Tibial artery (tissue), 4 donors: ENCODE data around the gene AK8.

Source experiments
- DNase-seq, 2 donors: peaks; one replicate each; pipeline ENCODE4 v3.0.0-alpha.2; 2019
- H3K27ac ChIP-seq, 2 donors: fragments of 200-600 bp; sonication (generic) in 1 of 2; 1 replicate in 1 of 2; 2 replicates in 1 of 2; pipeline ENCODE4 v1.5.1; 2018 to 2019; ENCODE audit warnings: mild to moderate bottlenecking in 1 of 2
- H3K27me3 ChIP-seq, 2 donors: fragments of 200-600 bp; sonication (generic) in 1 of 2; one replicate each; pipeline versions ENCODE4 v1.5.1 to v1.6.0; 2016 to 2019
- H3K36me3 ChIP-seq, 3 donors: fragments of 200-600 bp; sonication (generic) in 2 of 3; one replicate each; pipeline ENCODE4 v1.5.1; 2016 to 2019; ENCODE audit warnings: mild to moderate bottlenecking in 2 of 3
- H3K4me1 ChIP-seq, 4 donors: fragments of 200-600 bp; sonication (generic) in 2 of 4; 1 replicate in 3 of 4; 2 replicates in 1 of 4; pipeline ENCODE4 v1.5.1; 2016 to 2019
- H3K4me3 ChIP-seq, 2 donors: fragments of 200-600 bp; sonication (generic) in 1 of 2; 1 replicate in 1 of 2; 2 replicates in 1 of 2; pipeline ENCODE4 v1.5.1; 2018 to 2019; ENCODE audit warnings: mild to moderate bottlenecking in 2 of 2
- H3K9me3 ChIP-seq, 3 donors: fragments of 200-600 bp; sonication (generic) in 1 of 3; one replicate each; pipeline ENCODE4 v1.5.1; 2016 to 2019
- CTCF ChIP-seq, 2 experiments: fragments of 200-600 bp in 1 of 2; fragments of 450-650 bp in 1 of 2; IDR thresholded peaks; one replicate each; pipeline ENCODE4 v1.5.1; 2017 to 2019; ENCODE audit warnings: antibody characterized with exemption in 2 of 2, mild to moderate bottlenecking in 1 of 2, moderate library complexity in 1 of 2
- intact Hi-C: fragments of 100-400 bp; cut with DNase I; formaldehyde crosslinking; loops from one replicate; pipeline ENCODE4 v1.15.0; 2023; ENCODE audit warnings: low total_unique reads

Gene AK8

DNA sequence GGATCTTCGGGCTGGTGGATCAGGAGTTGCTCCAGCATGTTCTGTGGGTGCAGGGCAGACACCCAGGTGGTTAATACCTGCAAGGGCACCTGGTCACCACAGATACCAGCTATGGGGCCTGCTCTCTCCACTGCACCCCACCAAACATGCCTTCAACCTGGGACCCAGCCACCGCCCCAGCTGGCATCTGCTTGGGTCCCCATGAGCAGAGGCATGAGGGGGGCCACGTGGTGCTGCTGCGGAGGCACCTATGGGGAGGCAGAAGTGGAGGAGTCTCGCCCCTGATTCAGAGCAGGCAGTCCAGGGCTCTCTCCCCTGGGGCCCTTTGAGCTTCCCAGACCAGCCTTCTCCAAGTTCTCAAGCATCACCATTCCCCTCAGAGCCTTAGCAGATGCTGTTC is 2.9 kb downstream of the AK8 start:
- intact Hi-C loops, result loop anchor here (10.0 kb wide), 2 partner anchors 70 to 200 kb away; partner anchors contain the start of genes GTF3C4 and TSC1
- Histone ChIP-seq H3K9me3 (no peaks in the 10 kb centered on the region), H3K27me3 (no peaks in the 10 kb centered on the region), H3K27ac (no peak overlapping the region), H3K4me3 (no peak overlapping the region), H3K4me1 (peaks cover 0 to 32% (median 16%) of the 10 kb centered on the region in 4 donors), H3K36me3 (no peaks in the 10 kb centered on the region)
- DNase-seq, result no peak
- no peak for TF ChIP-seq CTCF (IDR thresholded peaks at IDR 0.05)

DNA sequence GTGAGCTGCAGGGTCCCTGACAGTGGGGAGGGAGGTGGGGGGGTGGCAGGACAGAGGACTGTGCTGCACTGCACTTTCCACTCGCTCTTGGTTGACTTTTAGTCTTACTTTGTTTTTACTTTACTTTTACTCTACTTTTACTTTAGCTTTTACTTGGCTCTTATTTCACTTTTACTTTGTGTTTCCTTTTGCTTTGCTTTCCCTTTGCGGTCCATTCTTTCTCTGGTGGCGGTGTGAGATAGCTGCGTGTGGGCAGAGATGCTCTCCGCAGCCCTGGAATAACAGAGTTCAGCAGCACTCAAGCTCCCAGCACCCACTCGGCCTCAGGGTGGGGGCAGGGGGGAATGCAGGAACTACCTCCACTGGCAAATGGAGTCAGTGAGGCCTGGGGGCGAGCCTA is 4.7 kb downstream of the AK8 start:
- H3K36me3 ChIP-seq, result no peaks in the 10 kb centered on the region
- intact Hi-C loops, result loop anchor here (10.0 kb wide), 2 partner anchors 71 to 199 kb away; partner anchors contain the start of genes GTF3C4 and TSC1
- H3K4me1 ChIP-seq, result peaks cover 0 to 28% (median 14%) of the 10 kb centered on the region in 4 donors
- H3K27me3 ChIP-seq, result no peaks in the 10 kb centered on the region
- H3K4me3 ChIP-seq, result no peak overlapping the region
- no peak for DNase-seq
- H3K9me3 ChIP-seq, result no peaks in the 10 kb centered on the region
- TF ChIP-seq CTCF (IDR thresholded peaks at IDR 0.05), result no peak
- no peak overlapping the region for H3K27ac ChIP-seq

- Histone ChIP-seq H3K9me3 (no peaks in the 10 kb centered on the region), H3K36me3 (no peaks in the 10 kb centered on the region), H3K27ac (no peak overlapping the region), H3K27me3 (no peaks in the 10 kb centered on the region), H3K4me3 (no peak overlapping the region), H3K4me1 (peaks cover 0 to 20% (median 6%) of the 10 kb centered on the region in 4 donors)
- DNase-seq, result no peak
- TF ChIP-seq CTCF (IDR thresholded peaks at IDR 0.05), result no peak
- intact Hi-C loops, result no loop called here
These were observed 8.8 kb downstream of the AK8 start for GRCh38 chr9:132869266-132869665.

- intact Hi-C loops, result no loop called here
- no peak for TF ChIP-seq CTCF (IDR thresholded peaks at IDR 0.05)
- Histone ChIP-seq H3K4me1 (peaks cover 0 to 17% (median 5%) of the 10 kb centered on the region in 4 donors), H3K27me3 (no peaks in the 10 kb centered on the region), H3K36me3 (no peaks in the 10 kb centered on the region), H3K9me3 (no peaks in the 10 kb centered on the region), H3K4me3 (no peak overlapping the region), H3K27ac (no peak overlapping the region)
- no peak for DNase-seq
These were observed 11.2 kb downstream of the AK8 start for GRCh38 chr9:132866898-132867297.

DNA sequence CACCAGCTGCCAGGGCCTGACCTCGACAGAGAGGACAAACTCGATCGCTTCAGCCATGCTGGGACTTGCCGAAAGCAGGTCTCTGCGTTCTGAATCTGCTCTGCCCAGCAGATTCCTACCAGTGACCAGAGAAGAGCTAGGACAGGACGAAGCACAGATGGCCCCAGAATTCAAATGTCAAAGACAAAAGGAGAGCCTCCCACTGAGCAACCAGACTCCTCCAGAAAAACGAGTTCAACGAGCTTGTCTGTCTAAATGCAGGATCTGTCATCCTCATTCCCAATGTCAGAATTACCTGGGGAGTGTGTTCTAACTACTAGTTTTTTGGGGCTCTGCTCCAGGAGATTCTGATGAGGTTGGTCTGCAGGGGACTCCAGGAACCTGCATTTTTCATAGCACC is 13.4 kb downstream of the AK8 start:
- intact Hi-C loops, result no loop called here
- no peak overlapping the region for H3K27ac ChIP-seq
- no peaks in the 10 kb centered on the region for H3K9me3 ChIP-seq
- no peak overlapping the region for H3K4me3 ChIP-seq
- no peaks in the 10 kb centered on the region for H3K36me3 ChIP-seq
- no peak for DNase-seq
- no peaks in the 10 kb centered on the region for H3K27me3 ChIP-seq
- TF ChIP-seq CTCF (IDR thresholded peaks at IDR 0.05), result no peak
- no peaks in the 10 kb centered on the region for H3K4me1 ChIP-seq

- Histone ChIP-seq H3K4me1 (no peaks in the 10 kb centered on the region), H3K27me3 (no peaks in the 10 kb centered on the region), H3K27ac (no peak overlapping the region), H3K36me3 (no peaks in the 10 kb centered on the region), H3K9me3 (no peaks in the 10 kb centered on the region), H3K4me3 (no peak overlapping the region)
- TF ChIP-seq CTCF (IDR thresholded peaks at IDR 0.05), result no peak
- intact Hi-C loops, result no loop called here
- no peak for DNase-seq
These were observed 13.8 kb downstream of the AK8 start for GRCh38 chr9:132864277-132864676.
